Astrocyte (in vitro differentiated cells and primary cell): ENCODE results near the gene SMIM14. TPM values are rescaled to one million over a fixed set of nuclear protein-coding genes. Genes with fewer than 3 reads are reported as not detected.

ENCODE experiments used
- DNase-seq: peaks from one replicate; pipeline ENCODE4 v3.0.0-alpha.2; 2010; ENCODE audit warnings: low read depth
- FAIRE-seq: peaks from 2 replicates; lab custom pipeline; 2011; peaks lifted over from hg19 to GRCh38; lab: Jason Lieb, UNC
- H2AFZ ChIP-seq: 2 replicates; pipeline ENCODE4 v1.6.0; 2012; ENCODE audit warnings: low read depth, low read length, inconsistent platforms
- H3K27ac ChIP-seq: 2 replicates; pipeline ENCODE4 v1.5.1; 2011; ENCODE audit warnings: low read depth, low read length, inconsistent platforms
- H3K27me3 ChIP-seq: 2 replicates; pipeline ENCODE4 v1.6.0; 2011; ENCODE audit warnings: low read length, inconsistent platforms; ENCODE audit not compliant: insufficient read depth
- H3K36me3 ChIP-seq: 2 replicates; pipeline ENCODE4 v1.5.1; 2011; ENCODE audit warnings: low read length, inconsistent platforms; ENCODE audit not compliant: insufficient read depth
- H3K4me1 ChIP-seq: 2 replicates; pipeline ENCODE4 v1.5.1; 2011; ENCODE audit warnings: low read length, inconsistent platforms; ENCODE audit not compliant: insufficient read depth
- H3K4me2 ChIP-seq: 2 replicates; pipeline ENCODE4 v1.6.0; 2012; ENCODE audit warnings: low read length, inconsistent platforms
- H3K4me3 ChIP-seq: 2 replicates; pipeline ENCODE4 v1.5.1; 2011; ENCODE audit warnings: low read depth, mild to moderate bottlenecking, low read length, inconsistent platforms; ENCODE audit not compliant: insufficient read depth
- H3K79me2 ChIP-seq: 2 replicates; pipeline ENCODE4 v1.6.0; 2012; ENCODE audit warnings: mild to moderate bottlenecking, low read length, inconsistent platforms; ENCODE audit not compliant: insufficient read depth
- H3K9ac ChIP-seq: 2 replicates; pipeline ENCODE4 v1.6.0; 2012; ENCODE audit warnings: mild to moderate bottlenecking, low read length, inconsistent platforms
- H3K9me3 ChIP-seq: 2 replicates; pipeline ENCODE4 v1.5.1; 2012; ENCODE audit warnings: low read depth, mild to moderate bottlenecking, low read length, inconsistent platforms; ENCODE audit not compliant: insufficient read depth
- H4K20me1 ChIP-seq: 2 replicates; pipeline ENCODE4 v1.6.0; 2012; ENCODE audit warnings: low read length, inconsistent platforms; ENCODE audit not compliant: insufficient read depth
- H3K27ac Mint-ChIP-seq: one replicate; pipeline ENCODE4 v1.8.0; 2021; ENCODE audit warnings: mild to moderate bottlenecking, mixed read lengths; ENCODE audit not compliant: unreplicated experiment
- H3K27me3 Mint-ChIP-seq: one replicate; pipeline ENCODE4 v1.8.0; 2021; ENCODE audit warnings: low read depth, mixed read lengths; ENCODE audit not compliant: unreplicated experiment
- H3K36me3 Mint-ChIP-seq: one replicate; pipeline ENCODE4 v1.8.0; 2021; ENCODE audit warnings: low read depth, mixed read lengths; ENCODE audit not compliant: unreplicated experiment
- H3K4me1 Mint-ChIP-seq: one replicate; pipeline ENCODE4 v1.8.0; 2021; ENCODE audit warnings: low read depth, mixed read lengths; ENCODE audit not compliant: unreplicated experiment
- H3K4me3 Mint-ChIP-seq: one replicate; pipeline ENCODE4 v1.8.0; 2021; ENCODE audit warnings: mild to moderate bottlenecking, moderate library complexity, mixed read lengths; ENCODE audit not compliant: unreplicated experiment
- H3K9me3 Mint-ChIP-seq: one replicate; pipeline ENCODE4 v1.8.0; 2021; ENCODE audit warnings: mild to moderate bottlenecking, mixed read lengths; ENCODE audit not compliant: unreplicated experiment
- EZH2 ChIP-seq: IDR thresholded peaks from 2 replicates; pipeline ENCODE4 v1.6.1; 2012; ENCODE audit warnings: mild to moderate bottlenecking, low read length, inconsistent platforms; ENCODE audit not compliant: insufficient read depth
- total RNA-seq: library from RNA; stranded (reverse); gene quantifications from 2 replicates; pipeline ENCODE4 v1.2.1, GENCODE V29; 2021
- TF ChIP-seq, protein P1 (sequence below): IDR thresholded peaks from 2 replicates; pipeline ENCODE4 v1.5.1; 2011; ENCODE audit warnings: low read depth, mild to moderate bottlenecking, inconsistent platforms, low read length, moderate library complexity; ENCODE audit not compliant: insufficient read depth

SMIM14 gene
- total RNA-seq, 1 donor from 2014 or later, result 28.3 TPM

DNA sequence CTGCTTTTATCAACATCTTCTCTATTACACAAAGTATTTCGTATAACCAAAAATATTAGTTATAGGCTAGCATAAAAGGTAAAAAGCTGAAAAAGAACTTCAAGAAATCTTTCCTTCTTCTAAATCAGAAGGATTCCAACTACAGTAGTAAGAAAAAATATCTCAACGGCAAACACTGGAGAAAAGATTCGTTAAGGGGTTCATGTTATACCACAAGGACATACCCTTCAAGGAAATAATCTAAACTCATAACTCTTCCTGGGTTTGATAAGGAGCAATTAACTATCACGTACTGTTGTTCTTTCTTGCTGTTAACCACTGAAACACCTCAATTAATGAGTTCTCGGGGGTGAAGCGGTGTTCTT lies 1.5 kb downstream of the SMIM14 start:
- Histone ChIP-seq H3K36me3 (no peaks in the 10 kb centered on the region), H3K27ac (peak overlapping the region; percentile 93), H3K4me1 (peaks cover 17% of the 10 kb centered on the region), H3K9ac (peak overlapping the region; percentile 97), H3K9me3 (no peaks in the 10 kb centered on the region), H3K4me2 (peak overlapping the region; percentile 97), H3K4me3 (peak overlapping the region; percentile 96), H3K27me3 (no peaks in the 10 kb centered on the region), H3K79me2 (peaks cover 52% of the 10 kb centered on the region), H4K20me1 (peaks cover 10% of the 10 kb centered on the region), H2AFZ (peak overlapping the region; percentile 61)
- no peak for TF ChIP-seq EZH2
- TF ChIP-seq, protein P1, sequence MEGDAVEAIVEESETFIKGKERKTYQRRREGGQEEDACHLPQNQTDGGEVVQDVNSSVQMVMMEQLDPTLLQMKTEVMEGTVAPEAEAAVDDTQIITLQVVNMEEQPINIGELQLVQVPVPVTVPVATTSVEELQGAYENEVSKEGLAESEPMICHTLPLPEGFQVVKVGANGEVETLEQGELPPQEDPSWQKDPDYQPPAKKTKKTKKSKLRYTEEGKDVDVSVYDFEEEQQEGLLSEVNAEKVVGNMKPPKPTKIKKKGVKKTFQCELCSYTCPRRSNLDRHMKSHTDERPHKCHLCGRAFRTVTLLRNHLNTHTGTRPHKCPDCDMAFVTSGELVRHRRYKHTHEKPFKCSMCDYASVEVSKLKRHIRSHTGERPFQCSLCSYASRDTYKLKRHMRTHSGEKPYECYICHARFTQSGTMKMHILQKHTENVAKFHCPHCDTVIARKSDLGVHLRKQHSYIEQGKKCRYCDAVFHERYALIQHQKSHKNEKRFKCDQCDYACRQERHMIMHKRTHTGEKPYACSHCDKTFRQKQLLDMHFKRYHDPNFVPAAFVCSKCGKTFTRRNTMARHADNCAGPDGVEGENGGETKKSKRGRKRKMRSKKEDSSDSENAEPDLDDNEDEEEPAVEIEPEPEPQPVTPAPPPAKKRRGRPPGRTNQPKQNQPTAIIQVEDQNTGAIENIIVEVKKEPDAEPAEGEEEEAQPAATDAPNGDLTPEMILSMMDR, result no peak
- no peaks in the 10 kb centered on the region for H3K9me3 Mint-ChIP-seq
- peaks cover 18% of the 10 kb centered on the region for H3K4me1 Mint-ChIP-seq
- peak overlapping the region; percentile 93 for H3K4me3 Mint-ChIP-seq
- H3K27ac Mint-ChIP-seq, result peak overlapping the region; percentile 96
- DNase-seq (no peak), FAIRE-seq (no peak)
- no peaks in the 10 kb centered on the region for H3K36me3 Mint-ChIP-seq
- H3K27me3 Mint-ChIP-seq, result no peaks in the 10 kb centered on the region

DNA sequence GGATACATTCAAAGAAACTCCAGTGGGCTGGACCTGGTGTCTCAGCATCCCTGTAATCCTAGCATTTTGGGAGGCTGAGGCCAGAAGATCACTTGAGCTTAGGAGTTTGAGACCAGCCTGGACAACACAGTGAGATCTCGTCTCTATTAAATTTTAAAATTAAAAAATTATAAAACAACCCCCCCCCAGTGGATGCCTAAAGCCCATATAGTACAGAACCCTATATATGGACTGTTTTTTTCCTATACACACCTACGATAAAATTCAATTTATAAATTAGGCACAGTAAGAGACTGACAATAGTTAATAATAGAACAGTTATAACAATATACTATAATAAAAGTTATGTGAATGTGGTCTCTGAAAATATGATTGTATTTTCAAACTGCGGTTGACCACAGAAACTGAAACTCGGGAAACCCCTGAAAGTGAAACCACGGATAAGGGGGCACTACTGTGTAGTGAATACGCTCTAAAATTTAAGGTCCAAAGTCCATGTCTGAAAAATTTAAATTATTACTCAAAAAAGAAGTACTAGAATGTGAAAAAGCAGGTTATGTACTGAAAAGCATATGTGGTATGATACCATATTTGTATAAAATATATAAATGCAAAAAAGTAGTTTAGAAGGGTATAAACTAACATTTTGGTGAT lies 2.0 kb downstream of the SMIM14 start:
- FAIRE-seq, result no peak
- peak overlapping the region; percentile 97 for H3K4me2 ChIP-seq
- Mint-ChIP-seq H3K4me3 (peak overlapping the region; percentile 93), H3K27me3 (no peaks in the 10 kb centered on the region), H3K27ac (peak overlapping the region; percentile 96), H3K4me1 (peaks cover 18% of the 10 kb centered on the region), H3K9me3 (no peaks in the 10 kb centered on the region), H3K36me3 (no peaks in the 10 kb centered on the region)
- H4K20me1 ChIP-seq, result peaks cover 10% of the 10 kb centered on the region
- H3K4me3 ChIP-seq, result peak overlapping the region; percentile 96
- no peaks in the 10 kb centered on the region for H3K27me3 ChIP-seq
- peaks cover 52% of the 10 kb centered on the region for H3K79me2 ChIP-seq
- TF ChIP-seq EZH2, result no peak
- TF ChIP-seq, protein P1, result no peak
- H3K9ac ChIP-seq, result peak overlapping the region; percentile 97
- no peaks in the 10 kb centered on the region for H3K9me3 ChIP-seq
- H3K36me3 ChIP-seq, result no peaks in the 10 kb centered on the region
- peak overlapping the region; percentile 93 for H3K27ac ChIP-seq
- DNase-seq, result peak; percentile 19
- no peak overlapping the region for H2AFZ ChIP-seq
- peaks cover 17% of the 10 kb centered on the region for H3K4me1 ChIP-seq

DNA sequence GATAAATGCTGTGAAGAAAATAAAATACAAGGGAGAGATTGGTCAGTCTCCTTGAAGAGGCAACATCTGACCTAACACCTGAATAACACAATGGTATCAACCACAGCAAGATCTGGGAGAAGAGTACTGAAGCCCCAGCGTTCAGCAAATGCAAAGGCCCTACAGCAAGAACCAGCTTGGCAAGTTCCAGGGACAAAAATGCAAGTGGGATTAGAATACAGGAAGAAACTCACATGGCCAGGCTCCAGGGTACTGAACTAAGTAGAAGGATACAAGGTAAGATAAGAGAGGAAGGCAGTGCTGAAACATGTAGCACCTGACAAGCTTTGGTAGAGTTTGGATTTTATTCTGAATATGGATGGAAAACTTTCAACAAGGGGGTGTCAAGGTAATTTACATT lies 3.6 kb downstream of the SMIM14 start:
- Histone ChIP-seq H3K36me3 (no peaks in the 10 kb centered on the region), H3K4me1 (peaks cover 12% of the 10 kb centered on the region), H3K4me3 (no peak overlapping the region), H3K79me2 (peaks cover 52% of the 10 kb centered on the region), H3K27me3 (no peaks in the 10 kb centered on the region), H3K4me2 (no peak overlapping the region), H2AFZ (no peak overlapping the region), H4K20me1 (peaks cover 10% of the 10 kb centered on the region), H3K27ac (no peak overlapping the region), H3K9ac (no peak overlapping the region), H3K9me3 (no peaks in the 10 kb centered on the region)
- DNase-seq (no peak), FAIRE-seq (no peak)
- no peak for TF ChIP-seq EZH2
- TF ChIP-seq, protein P1, result no peak
- peaks cover 2% of the 10 kb centered on the region for H3K36me3 Mint-ChIP-seq
- H3K4me1 Mint-ChIP-seq, result peaks cover 15% of the 10 kb centered on the region
- H3K4me3 Mint-ChIP-seq, result no peak overlapping the region
- H3K27ac Mint-ChIP-seq, result no peak overlapping the region
- H3K27me3 Mint-ChIP-seq, result no peaks in the 10 kb centered on the region
- no peaks in the 10 kb centered on the region for H3K9me3 Mint-ChIP-seq
